ENCODE measurements around the gene HCFC1R1.

HCFC1R1 gene

DNA sequence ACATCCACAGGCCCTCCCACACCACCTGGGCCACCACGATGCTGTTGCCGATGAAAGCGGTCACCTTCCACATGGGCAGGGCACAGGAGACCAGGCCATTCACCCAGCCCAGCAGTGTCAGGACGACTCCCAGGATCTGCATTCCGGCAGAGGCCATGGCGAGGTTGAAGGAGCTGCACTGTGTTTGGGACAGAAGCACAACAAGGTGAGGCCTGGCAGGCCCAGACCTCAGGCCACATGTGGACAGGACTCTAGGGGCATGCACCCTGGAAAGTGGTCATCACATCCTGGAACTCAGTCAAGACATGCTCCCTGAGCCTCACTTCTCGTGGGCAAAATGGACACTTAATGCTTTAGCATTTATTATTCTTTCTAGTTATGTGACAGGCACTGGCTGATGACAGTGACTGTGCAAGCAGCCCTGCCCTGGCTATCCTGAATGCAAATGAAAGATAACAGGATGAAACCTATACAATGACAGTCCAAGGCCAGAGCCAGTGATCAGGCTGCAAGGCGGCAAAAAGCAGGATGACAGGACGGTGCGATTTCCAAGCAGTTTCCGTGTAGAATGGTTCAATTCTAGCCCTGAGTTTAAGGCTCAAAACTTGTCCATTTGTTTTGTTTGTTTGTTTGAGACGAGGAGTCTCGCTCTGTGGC is 7.7 kb downstream of the HCFC1R1 start:
- no peak for DNase-seq

DNA sequence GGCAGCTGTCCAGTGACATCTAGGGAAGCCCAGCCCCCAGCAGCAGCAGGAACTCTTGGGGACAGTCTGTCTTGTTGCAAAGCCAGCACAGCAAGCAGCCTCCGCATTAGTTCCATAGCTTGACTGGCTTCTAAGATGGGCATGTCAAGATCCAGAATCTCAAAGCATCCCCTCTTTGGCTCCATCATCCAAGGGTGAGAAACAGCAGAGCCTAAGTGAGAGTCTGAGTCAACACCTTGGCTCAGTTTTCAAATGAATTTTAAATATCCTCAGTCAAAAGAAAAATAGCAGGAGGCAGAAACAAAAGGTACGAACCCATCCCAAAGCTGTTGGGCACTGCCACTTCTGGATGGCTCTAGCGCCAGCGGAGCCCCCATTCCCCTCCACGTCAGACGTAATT is 8.8 kb downstream of the HCFC1R1 start:
- no peak for DNase-seq

- DNase-seq = no peak
Observed at GRCh38 chr16:3013998-3014690, 9.6 kb downstream of the HCFC1R1 start.

DNA sequence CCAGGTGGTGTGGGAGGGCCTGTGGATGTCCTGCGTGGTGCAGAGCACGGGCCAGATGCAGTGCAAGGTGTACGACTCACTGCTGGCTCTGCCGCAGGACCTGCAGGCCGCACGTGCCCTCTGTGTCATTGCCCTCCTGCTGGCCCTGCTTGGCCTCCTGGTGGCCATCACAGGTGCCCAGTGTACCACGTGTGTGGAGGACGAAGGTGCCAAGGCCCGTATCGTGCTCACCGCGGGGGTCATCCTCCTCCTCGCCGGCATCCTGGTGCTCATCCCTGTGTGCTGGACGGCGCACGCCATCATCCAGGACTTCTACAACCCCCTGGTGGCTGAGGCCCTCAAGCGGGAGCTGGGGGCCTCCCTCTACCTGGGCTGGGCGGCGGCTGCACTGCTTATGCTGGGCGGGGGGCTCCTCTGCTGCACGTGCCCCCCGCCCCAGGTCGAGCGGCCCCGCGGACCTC is 10.2 kb downstream of the HCFC1R1 start:
- no peak for DNase-seq

DNA sequence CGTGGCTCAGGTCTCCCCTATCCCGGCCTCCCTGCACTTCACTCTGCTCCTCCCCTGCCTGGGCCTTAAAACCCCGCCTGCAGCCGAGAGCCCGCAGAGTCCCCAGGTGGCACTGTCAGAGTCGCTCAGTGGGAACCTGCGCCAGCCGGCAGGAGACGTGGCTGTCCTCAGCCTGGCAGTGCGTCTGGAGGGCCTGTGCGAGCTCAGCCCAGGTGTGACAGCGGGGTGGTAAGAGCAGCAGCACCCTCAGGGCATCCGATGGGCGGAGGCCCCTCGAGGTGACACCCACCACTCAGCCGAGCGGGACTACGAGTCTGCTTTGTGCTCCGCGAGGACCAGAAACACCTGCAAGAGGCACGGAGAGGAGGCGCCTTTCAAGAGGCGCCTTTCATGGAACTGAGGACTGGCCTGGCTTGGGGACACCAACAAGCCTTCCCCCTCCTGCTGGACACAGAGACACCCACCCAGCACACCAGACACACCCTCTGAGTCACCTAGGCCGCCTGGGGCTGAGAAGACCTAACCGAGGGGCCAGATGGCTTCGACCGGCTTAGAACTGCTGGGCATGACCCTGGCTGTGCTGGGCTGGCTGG is 10.8 kb downstream of the HCFC1R1 start, which contains the start of gene CLDN9:
CLDN9 (plus strand) TSS at position 96 of the 593 bp plus-strand sequence; CDS start at position 536, 440 bp downstream.
- DNase-seq = peak; percentile 89

GRCh38 chr16:3012246-3012645 is 11.5 kb downstream of the HCFC1R1 start:
- peak; percentile 93 for DNase-seq

DNA sequence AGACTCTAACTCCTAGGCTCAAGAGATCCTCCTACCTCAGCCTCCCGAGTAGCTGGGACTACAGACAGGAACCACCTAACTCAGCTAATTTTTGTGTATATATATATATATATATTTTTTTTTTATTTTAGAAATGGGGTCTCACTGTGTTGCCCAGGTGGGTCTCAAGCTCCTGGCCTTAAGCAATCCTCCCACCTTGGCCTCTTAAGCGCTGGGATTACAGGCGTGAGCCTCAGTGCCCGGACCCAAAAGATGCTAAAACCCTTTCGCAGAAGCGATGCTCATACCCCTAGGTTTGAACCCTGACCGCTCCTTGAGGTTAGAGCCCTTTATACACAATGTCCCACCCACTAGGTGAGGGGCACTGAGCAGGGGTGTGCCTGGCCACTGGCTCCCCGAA is 13.2 kb downstream of the HCFC1R1 start:
- DNase-seq = no peak

DNA sequence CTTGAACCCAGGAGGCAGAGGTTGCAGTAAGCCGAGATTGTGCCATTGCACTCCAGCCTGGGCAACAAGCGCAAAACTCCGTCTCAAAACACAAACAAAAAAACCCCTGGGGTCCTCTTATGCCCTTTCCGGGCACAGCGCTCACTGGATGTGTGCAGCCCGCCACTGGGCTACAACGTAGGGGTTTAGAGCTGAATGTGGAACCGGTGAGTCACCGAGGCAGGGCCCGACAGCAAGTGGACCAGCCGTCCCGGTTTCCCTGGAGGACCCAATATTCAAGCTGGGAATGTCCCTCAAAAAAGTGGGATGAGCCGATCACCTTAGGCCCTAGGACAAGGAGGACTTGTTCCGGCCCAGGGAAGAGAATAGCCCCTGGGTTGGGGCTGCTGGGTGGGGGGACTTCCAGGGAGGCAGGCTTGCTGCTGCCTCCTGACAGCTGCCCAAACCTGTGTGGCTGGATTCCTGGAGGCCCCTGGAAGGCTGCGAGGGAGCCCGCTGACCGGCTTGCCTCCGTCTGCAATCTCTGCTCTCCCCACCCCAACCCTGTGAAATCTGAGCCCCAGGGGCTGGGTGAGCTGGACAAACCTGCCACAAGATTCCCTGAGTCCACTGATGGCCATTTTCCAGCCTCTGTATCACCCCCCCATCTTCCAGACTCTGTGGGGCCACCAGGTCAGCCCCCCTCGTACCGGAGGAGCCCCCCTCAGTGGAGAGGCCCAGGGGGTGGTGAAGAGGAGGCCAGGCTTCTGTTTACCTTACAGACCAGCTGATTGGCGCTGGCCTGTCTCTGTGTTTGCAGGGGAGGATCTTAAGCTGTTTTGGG is 14.0 kb downstream of the HCFC1R1 start:
- no peak for DNase-seq

DNA sequence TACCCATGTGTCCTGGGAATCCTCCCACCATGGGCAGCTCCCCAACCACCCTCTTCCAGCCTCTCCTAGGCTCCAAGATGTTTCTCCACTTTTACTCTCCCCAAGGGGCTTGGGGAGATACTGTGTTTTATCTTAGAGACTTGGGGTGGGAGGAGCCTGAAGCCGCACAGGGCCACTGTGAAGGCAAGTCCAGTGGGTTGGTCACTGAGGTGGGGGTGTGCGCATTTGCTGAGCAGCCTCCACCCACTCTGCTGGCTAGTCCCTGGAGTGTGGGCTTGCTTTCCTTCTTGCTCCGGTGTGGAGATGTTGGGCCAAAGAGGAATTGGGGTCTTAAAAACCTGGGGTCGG is 15.1 kb downstream of the HCFC1R1 start:
- DNase-seq = no peak

DNA sequence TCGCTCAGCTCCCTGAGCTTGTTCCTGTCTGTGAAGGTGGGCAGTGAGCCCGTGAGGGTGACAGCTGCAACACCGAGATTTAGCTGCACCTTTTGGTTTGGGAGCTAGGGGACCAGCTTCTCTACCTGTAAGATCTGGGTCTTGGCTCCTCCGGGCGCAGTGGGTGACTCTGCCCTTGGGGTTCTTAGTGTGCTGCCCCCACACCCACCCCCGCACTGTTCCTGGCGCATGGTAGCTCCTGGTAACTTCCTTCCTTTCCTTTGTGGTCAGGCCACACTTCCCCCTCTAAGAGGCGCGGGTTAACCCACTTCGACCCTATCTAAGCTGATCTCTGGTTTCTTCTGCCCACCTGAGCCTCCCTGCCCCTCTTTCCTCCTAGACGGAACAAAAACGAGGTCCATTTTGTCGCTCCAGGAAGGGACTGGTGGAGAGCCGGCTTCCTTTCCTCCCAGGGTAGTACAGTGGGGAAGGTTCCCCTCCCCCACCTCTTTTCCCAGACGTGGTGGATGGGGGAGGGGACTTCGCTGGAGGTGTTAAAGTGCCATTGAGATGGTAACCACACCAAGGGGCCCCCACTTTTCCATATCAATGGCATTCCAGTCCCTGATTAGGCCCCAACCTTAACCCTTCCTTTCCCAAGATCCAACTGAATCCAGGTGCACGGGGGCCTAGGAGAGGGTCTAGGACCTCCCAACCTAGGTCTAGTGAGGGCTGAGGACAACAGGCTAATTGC is 15.6 kb downstream of the HCFC1R1 start:
- DNase-seq = no peak

GRCh38 chr16:3007059-3007956 is 16.4 kb downstream of the HCFC1R1 start:
- DNase-seq = no peak

GRCh38 chr16:3004781-3005284 is 18.9 kb downstream of the HCFC1R1 start:
- DNase-seq = no peak

DNA sequence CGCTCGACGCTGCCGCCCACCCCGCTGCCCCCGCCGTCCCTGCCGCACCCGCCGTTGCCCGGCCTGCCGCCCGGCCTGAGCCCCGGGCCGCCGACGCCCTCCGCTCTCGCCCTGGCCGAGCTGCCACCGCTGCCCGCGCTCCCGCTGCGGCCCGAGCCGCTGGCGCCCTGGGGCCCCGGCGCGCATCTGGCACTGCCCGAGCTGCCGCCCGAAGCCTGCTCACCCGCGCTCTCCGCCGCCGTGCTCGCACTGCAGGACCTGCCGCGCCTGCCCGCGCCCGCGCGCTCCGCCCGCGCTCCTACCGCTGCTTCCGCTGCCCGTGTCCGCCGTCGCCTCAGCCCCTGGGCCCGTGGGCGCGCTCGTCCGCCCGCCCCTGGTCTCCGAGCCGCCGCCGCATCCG is 19.4 kb downstream of the HCFC1R1 start:
- no peak for DNase-seq

DNA sequence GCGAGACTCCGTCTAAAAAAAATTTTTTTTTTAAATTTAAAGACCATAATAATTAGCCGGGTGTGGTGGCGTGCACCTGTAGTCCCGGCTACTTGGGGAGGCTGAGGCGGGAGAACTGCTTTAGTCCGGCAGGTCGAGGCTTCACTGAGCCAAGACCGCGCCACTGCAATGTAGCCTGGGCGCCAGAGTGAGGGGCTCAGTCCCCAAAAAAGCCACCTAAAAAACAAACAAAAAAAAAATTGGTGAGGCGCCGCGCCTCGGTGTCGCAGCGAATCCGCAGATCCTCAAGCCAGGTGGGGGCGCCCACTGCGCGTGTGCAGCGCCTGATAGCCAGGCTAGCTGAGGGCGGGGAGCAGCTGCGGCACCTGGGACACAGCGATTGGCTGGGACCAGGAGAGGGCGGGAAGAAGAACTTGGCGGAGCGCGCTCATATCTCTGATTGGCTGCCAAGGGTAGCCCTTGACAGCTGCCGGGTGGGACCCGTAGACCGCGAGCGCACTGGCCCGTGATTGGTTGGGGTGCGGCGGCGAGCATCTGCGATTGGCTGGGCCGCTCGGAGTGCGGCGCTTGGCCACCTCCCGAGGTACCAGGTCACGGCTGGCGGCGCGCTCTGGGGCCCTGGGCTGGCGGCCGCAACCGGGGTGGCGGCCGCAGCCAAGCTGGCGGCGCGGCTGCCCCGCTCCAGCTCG is 20.0 kb downstream of the HCFC1R1 start:
- DNase-seq = peak; percentile 96

DNA sequence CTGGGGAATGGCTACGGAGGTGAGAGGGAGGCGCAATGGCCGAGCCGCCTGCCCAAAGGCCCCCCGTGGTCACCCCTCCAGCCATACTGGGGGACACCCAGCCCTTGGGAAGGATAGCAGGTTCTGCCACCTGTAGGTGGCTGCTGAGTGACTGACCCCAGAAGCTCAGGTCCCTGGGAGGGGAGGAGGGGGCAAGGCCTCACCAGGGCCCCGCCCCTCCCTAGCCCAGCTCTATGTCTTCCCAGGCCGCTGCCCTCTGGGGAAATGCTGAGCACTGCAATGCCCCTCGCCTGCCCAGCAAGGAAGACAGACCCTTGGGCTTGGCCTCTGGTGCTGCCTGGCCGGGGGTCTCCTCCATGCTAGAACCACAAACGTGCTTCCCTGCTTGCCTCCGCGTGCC is 22.4 kb downstream of the HCFC1R1 start:
- no peak for DNase-seq

GRCh38 chr16:3000540-3000939 is 23.2 kb downstream of the HCFC1R1 start:
- no peak for DNase-seq

GRCh38 chr16:2999929-3000328 is 23.8 kb downstream of the HCFC1R1 start:
- no peak for DNase-seq

DNA sequence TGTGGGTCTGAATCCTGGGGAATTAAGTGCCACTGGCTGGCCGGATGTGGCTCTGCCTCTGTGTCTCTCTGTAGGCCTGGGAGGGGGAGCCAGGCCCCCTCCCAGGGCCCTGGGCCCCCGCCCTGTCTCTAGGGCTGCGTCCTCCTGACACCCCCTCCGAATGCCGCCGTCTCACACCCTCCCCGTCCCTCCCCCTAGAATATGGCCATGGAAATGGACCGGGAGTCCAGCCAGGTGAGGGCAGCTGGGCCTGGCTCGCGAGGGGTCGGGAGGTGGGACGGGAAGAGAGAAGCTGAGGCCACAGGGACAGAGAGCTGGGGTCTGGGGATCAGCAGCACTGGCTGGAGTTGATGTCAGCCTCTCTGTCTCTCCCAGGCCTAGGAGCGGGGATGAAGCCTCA is 27.4 kb downstream of the HCFC1R1 start:
- no peak for DNase-seq

- no peak for DNase-seq
Observed at GRCh38 chr16:2992383-2993081, 31.2 kb downstream of the HCFC1R1 start.
